Measurements from ENCODE around the gene MIF4GD.
A peak's percentile ranks its signal among the peaks of the same experiment; 100 is the strongest.

The MIF4GD gene

DNA sequence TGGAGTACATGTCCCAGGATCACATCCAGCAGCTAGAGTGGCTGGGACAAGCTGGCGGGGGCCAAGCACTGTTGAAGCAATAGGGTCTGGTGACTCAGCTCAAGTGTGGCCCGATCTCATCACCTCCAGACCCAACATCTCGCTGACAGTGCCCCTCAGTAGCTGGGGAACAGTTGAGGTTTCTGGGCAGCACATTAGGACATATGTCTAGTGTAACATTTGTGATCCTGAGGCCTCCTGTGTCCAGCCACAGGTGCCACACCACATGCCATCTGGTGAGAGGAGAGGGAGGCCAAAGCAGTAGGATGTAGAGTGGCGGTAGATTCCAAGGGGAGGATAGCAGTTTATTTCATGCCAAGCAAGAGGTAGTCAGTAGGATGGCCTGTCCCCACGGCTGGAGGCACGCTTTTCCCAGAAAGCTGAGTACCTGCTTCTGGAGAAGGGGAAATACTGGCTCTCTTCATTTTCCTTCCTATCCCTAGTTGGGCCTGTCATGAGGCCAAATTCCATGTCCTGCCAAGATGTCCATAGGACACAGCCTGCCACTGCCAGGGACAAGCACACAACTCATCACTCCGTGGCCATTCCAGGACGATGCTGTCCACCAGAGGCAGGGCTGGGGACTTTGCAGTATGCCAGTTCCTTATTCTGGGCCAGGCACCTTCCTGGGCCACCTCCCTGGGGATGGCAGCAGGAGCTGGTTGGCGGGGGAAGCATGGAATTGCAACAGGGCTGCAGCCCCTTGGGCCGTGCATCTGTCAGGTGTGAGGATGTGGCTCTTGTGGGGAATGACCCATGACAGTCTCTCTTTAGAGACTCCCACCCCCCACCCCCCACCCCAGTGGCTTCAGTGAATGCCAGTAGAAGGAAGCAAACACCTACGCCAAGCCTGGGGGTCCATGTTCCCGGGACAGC is 33.7 kb downstream of the MIF4GD start:
- TF ChIP-seq CTCF (conservative IDR thresholded peaks at IDR 0.05): no peak
- H3K27ac ChIP-seq: no peak overlapping the region

DNA sequence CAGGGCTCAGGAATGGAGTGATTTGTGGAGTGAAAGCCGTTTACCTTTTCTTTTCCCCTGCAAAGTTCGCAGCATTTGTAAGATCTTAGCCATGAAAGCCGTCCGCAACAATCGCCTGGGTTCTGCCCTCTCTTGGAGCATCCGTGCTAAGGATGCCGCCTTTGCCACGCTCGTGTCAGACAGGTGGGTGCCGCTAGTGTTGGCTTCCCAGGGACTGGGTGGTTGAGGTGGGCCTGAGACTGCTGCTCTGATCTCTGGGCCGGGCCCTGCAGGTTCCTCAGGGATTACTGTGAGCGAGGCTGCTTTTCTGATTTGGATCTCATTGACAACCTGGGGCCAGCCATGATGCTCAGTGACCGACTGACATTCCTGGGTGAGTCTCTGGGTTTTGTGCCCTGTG is 38.2 kb downstream of the MIF4GD start:
- no peak for TF ChIP-seq CTCF (conservative IDR thresholded peaks at IDR 0.05)
- no peak overlapping the region for H3K27ac ChIP-seq

DNA sequence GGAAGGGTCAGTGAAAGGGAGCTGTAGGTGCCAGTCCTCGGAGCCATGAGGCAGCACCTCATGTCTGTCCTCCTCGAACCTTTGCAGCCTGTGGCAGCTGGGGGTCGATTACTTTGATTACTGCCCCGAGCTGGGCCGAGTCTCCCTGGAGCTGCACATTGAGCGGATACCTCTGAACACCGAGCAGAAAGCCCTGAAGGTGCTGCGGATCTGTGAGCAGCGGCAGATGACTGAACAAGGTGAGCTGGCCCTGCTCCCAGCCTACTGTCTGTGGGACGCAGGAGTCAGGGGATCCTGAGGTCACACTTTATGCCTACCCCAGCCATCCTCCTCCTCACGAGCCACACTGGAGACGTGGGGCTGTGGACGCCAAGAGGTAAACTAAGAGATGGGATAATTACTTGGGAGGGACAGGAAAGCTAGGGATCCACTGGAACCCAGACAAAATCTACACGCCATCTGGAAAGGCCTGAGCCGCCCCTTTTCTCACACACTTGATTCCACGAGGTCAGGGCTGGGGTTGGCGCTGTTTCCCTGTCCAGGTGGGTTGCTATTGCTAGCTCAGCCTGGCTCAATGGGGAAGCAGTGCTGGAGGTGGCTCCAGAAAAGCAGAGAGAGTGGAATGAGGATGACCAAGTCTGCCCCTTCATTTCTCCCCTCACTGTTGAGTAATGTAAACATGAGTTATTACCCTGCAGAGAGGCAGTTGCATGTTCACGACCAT is 39.1 kb downstream of the MIF4GD start:
- H3K27ac ChIP-seq: no peak overlapping the region

GRCh38 chr17:75231071-75231470 is 40.0 kb downstream of the MIF4GD start:
- H3K27ac ChIP-seq: no peak overlapping the region
- no peak for TF ChIP-seq CTCF (conservative IDR thresholded peaks at IDR 0.05)

More for the DNA sequence above, 39.1 kb downstream of the MIF4GD start:
- no peak for TF ChIP-seq CTCF (conservative IDR thresholded peaks at IDR 0.05)

DNA sequence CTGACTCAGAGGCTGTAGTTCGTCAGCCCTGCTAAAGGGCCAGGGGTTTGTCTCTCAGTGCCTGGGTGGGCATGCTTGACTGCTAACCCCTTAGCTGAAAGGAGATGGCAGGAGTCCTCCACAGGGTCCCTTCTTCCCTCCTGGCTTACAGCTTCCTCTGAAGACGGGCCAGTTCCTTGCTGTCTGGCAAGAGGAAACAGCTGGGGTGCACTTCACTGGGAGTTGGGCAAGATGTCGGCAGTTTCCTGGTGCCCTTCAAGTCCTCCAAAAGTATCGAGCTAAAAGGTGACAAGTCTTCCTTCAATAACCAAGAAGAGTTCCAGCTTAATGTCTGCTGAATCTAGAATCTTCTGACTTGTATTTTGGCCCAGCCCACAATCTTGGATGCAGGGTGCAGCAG is 42.2 kb downstream of the MIF4GD start:
- peak overlapping the region; percentile 78 for H3K27ac ChIP-seq
- TF ChIP-seq CTCF (conservative IDR thresholded peaks at IDR 0.05): no peak

DNA sequence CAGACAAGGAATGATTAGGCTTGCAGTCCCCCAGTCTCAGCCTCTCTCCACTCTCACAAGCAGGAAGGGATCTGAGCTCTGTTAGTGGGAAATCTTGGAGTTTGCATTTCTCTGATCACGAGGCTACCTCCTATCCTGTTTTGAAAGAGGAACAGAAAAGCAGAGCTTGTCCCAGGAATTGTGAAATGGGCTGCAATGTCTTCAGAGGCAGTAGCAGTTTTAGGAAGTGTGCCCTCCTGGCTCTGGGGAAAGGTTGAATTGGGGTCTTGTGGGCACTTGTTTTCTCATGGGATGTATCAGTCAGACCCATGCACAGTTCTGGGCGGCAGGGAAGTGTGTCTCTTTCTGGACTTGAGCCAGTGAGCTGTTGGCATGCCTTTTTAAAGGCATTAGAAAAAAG is 42.7 kb downstream of the MIF4GD start:
- no peak for TF ChIP-seq CTCF (conservative IDR thresholded peaks at IDR 0.05)
- H3K27ac ChIP-seq: peak overlapping the region; percentile 78

- H3K27ac ChIP-seq: peak overlapping the region; percentile 78
- no peak for TF ChIP-seq CTCF (conservative IDR thresholded peaks at IDR 0.05)
Measured at GRCh38 chr17:75227729-75228128, 43.3 kb downstream of the MIF4GD start.

All from VCaP (cell line).